H9 (cell line): ENCODE results near the gene MAD1L1. TPM values are rescaled to one million over a fixed set of nuclear protein-coding genes. Genes with fewer than 3 reads are reported as not detected.

ENCODE experiments used
- DNase-seq: peaks from one replicate; pipeline ENCODE4 v3.0.0-alpha.2; 2017
- H2AFZ ChIP-seq: one replicate; pipeline ENCODE4 v1.6.1; 2013; ENCODE audit warnings: mild to moderate bottlenecking, low read length, control low read depth, moderate library complexity
- H2AK5ac ChIP-seq: 2 replicates; pipeline ENCODE4 v1.6.1; 2013; ENCODE audit warnings: low read length, control low read depth, mixed read lengths; ENCODE audit not compliant: insufficient read length
- H2BK120ac ChIP-seq: one replicate; pipeline ENCODE4 v1.6.1; 2013; ENCODE audit warnings: low read depth, mild to moderate bottlenecking, low read length, control low read depth, inconsistent platforms; ENCODE audit not compliant: poor library complexity, severe bottlenecking
- H2BK12ac ChIP-seq: 2 replicates; pipeline ENCODE4 v1.6.1; 2013; ENCODE audit warnings: low read length, control low read depth, mixed read lengths, low read depth; ENCODE audit not compliant: insufficient read length
- H2BK15ac ChIP-seq: 2 replicates; pipeline ENCODE4 v1.6.1; 2013; ENCODE audit warnings: low read depth, low read length, control low read depth
- H2BK20ac ChIP-seq: one replicate; pipeline ENCODE4 v1.6.1; 2013; ENCODE audit warnings: low read depth, mild to moderate bottlenecking, low read length, control low read depth, inconsistent platforms; ENCODE audit not compliant: poor library complexity, severe bottlenecking
- H2BK5ac ChIP-seq: 2 replicates; pipeline ENCODE4 v1.6.1; 2013; ENCODE audit warnings: low read length, control low read depth, mixed read lengths; ENCODE audit not compliant: insufficient read length
- H3K14ac ChIP-seq: 2 replicates; pipeline ENCODE4 v1.6.1; 2013; ENCODE audit warnings: low read length, control low read depth; ENCODE audit not compliant: insufficient read depth
- H3K18ac ChIP-seq: 2 replicates; pipeline ENCODE4 v1.6.1; 2013; ENCODE audit warnings: low read depth, mild to moderate bottlenecking, mixed read lengths, low read length, control low read depth; ENCODE audit not compliant: insufficient read length
- H3K23ac ChIP-seq: 2 replicates; pipeline ENCODE4 v1.6.1; 2013; ENCODE audit warnings: low read length, control low read depth, mixed read lengths, low read depth; ENCODE audit not compliant: insufficient read length
- H3K23me2 ChIP-seq: 2 replicates; pipeline ENCODE4 v1.6.1; 2013; ENCODE audit warnings: low read depth, mild to moderate bottlenecking, mixed read lengths, low read length, control low read depth; ENCODE audit not compliant: insufficient read length, poor library complexity, severe bottlenecking
- H3K27ac ChIP-seq: 2 replicates; pipeline ENCODE4 v1.5.1; 2013; ENCODE audit warnings: low read length, control low read depth, mixed read lengths, low read depth; ENCODE audit not compliant: insufficient read length
- H3K27me3 ChIP-seq: 2 replicates; pipeline ENCODE4 v1.6.1; 2013; ENCODE audit warnings: low read length, control low read depth, inconsistent platforms; ENCODE audit not compliant: insufficient read depth
- H3K4ac ChIP-seq: 2 replicates; pipeline ENCODE4 v1.6.1; 2013; ENCODE audit warnings: low read depth, mild to moderate bottlenecking, control low read depth, inconsistent platforms, low read length, moderate library complexity
- H3K4me1 ChIP-seq: 2 replicates; pipeline ENCODE4 v1.6.1; 2013; ENCODE audit warnings: low read length, control low read depth, inconsistent platforms; ENCODE audit not compliant: insufficient read depth
- H3K4me2 ChIP-seq: 2 replicates; pipeline ENCODE4 v1.6.1; 2013; ENCODE audit warnings: low read length, control low read depth, mixed read lengths; ENCODE audit not compliant: insufficient read length, insufficient read depth
- H3K56ac ChIP-seq: 2 replicates; pipeline ENCODE4 v1.6.1; 2013; ENCODE audit warnings: low read depth, mild to moderate bottlenecking, mixed read lengths, low read length, control low read depth; ENCODE audit not compliant: insufficient read length
- H3K79me1 ChIP-seq: 2 replicates; pipeline ENCODE4 v1.6.1; 2013; ENCODE audit warnings: low read depth, mild to moderate bottlenecking, moderate library complexity, low read length, control low read depth, inconsistent platforms; ENCODE audit not compliant: insufficient read depth, poor library complexity, severe bottlenecking
- H3K79me2 ChIP-seq: 2 replicates; pipeline ENCODE4 v1.6.1; 2013; ENCODE audit warnings: low read length, control low read depth, inconsistent platforms; ENCODE audit not compliant: insufficient read depth
- H3K9ac ChIP-seq: 2 replicates; pipeline ENCODE4 v1.6.1; 2013; ENCODE audit warnings: low read length, control low read depth, mixed read lengths; ENCODE audit not compliant: insufficient read length; ENCODE audit errors: extremely low read depth
- H3K9me3 ChIP-seq: one replicate; pipeline ENCODE4 v1.6.1; 2013; ENCODE audit warnings: low read depth, low read length, inconsistent platforms; ENCODE audit not compliant: control insufficient read depth
- H3T11ph ChIP-seq: one replicate; pipeline ENCODE4 v1.6.1; 2013; ENCODE audit warnings: mild to moderate bottlenecking, low read length, control low read depth, inconsistent platforms
- H4K20me1 ChIP-seq: one replicate; pipeline ENCODE4 v1.6.1; 2013; ENCODE audit not compliant: control insufficient read depth, insufficient read length, insufficient read depth
- H4K5ac ChIP-seq: 2 replicates; pipeline ENCODE4 v1.6.1; 2013; ENCODE audit warnings: low read depth, mild to moderate bottlenecking, mixed read lengths, low read length, control low read depth; ENCODE audit not compliant: insufficient read length
- H4K8ac ChIP-seq: replicated peaks from 2 replicates; pipeline ENCODE4 v1.6.1; 2013; ENCODE audit warnings: low read length, control low read depth, mixed read lengths, low read depth; ENCODE audit not compliant: insufficient read length
- H4K91ac ChIP-seq: 2 replicates; pipeline ENCODE4 v1.6.1; 2013; ENCODE audit warnings: low read depth, mild to moderate bottlenecking, moderate library complexity, mixed read lengths, low read length, control low read depth; ENCODE audit not compliant: insufficient read length
- H3K27ac Mint-ChIP-seq, 3 experiments: 2 replicates in 2 of 3; 3 replicates in 1 of 3; pipeline ENCODE4 v1.8.0; 2020 to 2021; ENCODE audit warnings: mixed read lengths in 3 of 3, mild to moderate bottlenecking in 1 of 3, moderate library complexity in 1 of 3
- H3K27me3 Mint-ChIP-seq: 2 replicates; pipeline ENCODE4 v1.8.0; 2021; ENCODE audit warnings: low read depth, mild to moderate bottlenecking, moderate library complexity, mixed read lengths
- H3K36me3 Mint-ChIP-seq, 3 experiments: 2 replicates in 2 of 3; 3 replicates in 1 of 3; pipeline ENCODE4 v1.8.0; 2020 to 2021; ENCODE audit warnings: low read depth in 3 of 3, mixed read lengths in 3 of 3; ENCODE audit not compliant: insufficient read depth in 1 of 3
- H3K4me1 Mint-ChIP-seq, 2 experiments: 2 replicates each; pipeline ENCODE4 v1.8.0; 2020; ENCODE audit warnings: mixed read lengths in 2 of 2
- H3K4me3 Mint-ChIP-seq, 2 experiments: 2 replicates in 1 of 2; 3 replicates in 1 of 2; pipeline ENCODE4 v1.8.0; 2020 to 2021; ENCODE audit warnings: mild to moderate bottlenecking in 2 of 2, mixed read lengths in 2 of 2, moderate library complexity in 1 of 2
- H3K9me3 Mint-ChIP-seq, 2 experiments: 2 replicates in 1 of 2; 3 replicates in 1 of 2; pipeline ENCODE4 v1.8.0; 2020; ENCODE audit warnings: mild to moderate bottlenecking in 2 of 2, mixed read lengths in 2 of 2, moderate library complexity in 1 of 2
- CTCF ChIP-seq: fragments of 200-600 bp; sonication (generic); conservative IDR thresholded peaks from 3 replicates; pipeline ENCODE4 v1.8.0; 2021; ENCODE audit warnings: antibody characterized with exemption, mild to moderate bottlenecking
- WGBS: extraction: QIAGEN DNeasy Blood & Tissue Kit; methylation state at CpG from one replicate; pipeline ENCODE4 v1.1.7; 2013; ENCODE audit warnings: missing lambda C conversion rate, low lambda C conversion rate, mixed read lengths; ENCODE audit not compliant: insufficient read length; ENCODE audit errors: extremely low coverage; 5-methylcytosine and 5-hydroxymethylcytosine counted together
- total RNA-seq: library from RNA; stranded (reverse); gene quantifications from 2 replicates; pipeline ENCODE4 v1.2.1, GENCODE V29; 2021

MAD1L1 gene
- total RNA-seq, 1 experiment from 2014 or later = 39.0 TPM

GRCh38 chr7:2086229-2086628 is 146.5 kb downstream of the MAD1L1 start:
- H3K4me2 ChIP-seq = no peak overlapping the region
- H2BK15ac ChIP-seq = no peak overlapping the region
- Mint-ChIP-seq H3K36me3 (peaks cover 3 to 14% (median 11%) of the 10 kb centered on the region in 3 experiments; a peak in 6 of 7 replicates), H3K4me1 (peaks cover 0 to 17% of the 10 kb centered on the region in 2 experiments; a peak in 3 of 4 replicates), H3K27me3 (no peaks in the 10 kb centered on the region), H3K4me3 (no peak overlapping the region), H3K27ac (peak overlapping the region in 2 of 3 experiments; percentile 32 to 34; a peak in 3 of 7 replicates), H3K9me3 (no peaks in the 10 kb centered on the region)
- H3K79me1 ChIP-seq = no peaks in the 10 kb centered on the region
- H3K4ac ChIP-seq = no peak overlapping the region
- no peak overlapping the region for H3K9ac ChIP-seq
- H2BK5ac ChIP-seq = no peak overlapping the region
- no peak for DNase-seq
- WGBS = no CpG with 5 or more reads among the region's 13 CpGs
- H3T11ph ChIP-seq = no peak overlapping the region
- H3K27me3 ChIP-seq = no peaks in the 10 kb centered on the region
- no peak overlapping the region for H2AK5ac ChIP-seq
- no peak overlapping the region for H3K56ac ChIP-seq
- no peak overlapping the region for H3K27ac ChIP-seq
- no peak overlapping the region for H3K18ac ChIP-seq
- TF ChIP-seq CTCF = no peak
- H4K91ac ChIP-seq = no peak overlapping the region
- H3K23me2 ChIP-seq = no peaks in the 10 kb centered on the region
- no peak overlapping the region for H2BK20ac ChIP-seq
- no peak overlapping the region for H2BK12ac ChIP-seq
- H2AFZ ChIP-seq = no peak overlapping the region
- no peaks in the 10 kb centered on the region for H3K79me2 ChIP-seq
- no peaks in the 10 kb centered on the region for H4K20me1 ChIP-seq
- no peaks in the 10 kb centered on the region; the same call in 1 of the 2 replicates for H3K4me1 ChIP-seq
- H4K5ac ChIP-seq = no peak overlapping the region
- no peak overlapping the region for H4K8ac ChIP-seq
- H3K9me3 ChIP-seq = no peaks in the 10 kb centered on the region
- H3K14ac ChIP-seq = no peak overlapping the region; the same call in 1 of the 2 replicates
- no peak overlapping the region for H2BK120ac ChIP-seq
- H3K23ac ChIP-seq = no peak overlapping the region
